T-helper 1 cell treated with Interleukin-12 subunit alpha and Interleukin-12 subunit beta and Interleukin-4 antibody, amounts not matched to agents 30 μg/mL and 1 μg/mL, for 36 hours (primary cell): ENCODE results near the gene ZFHX3.
A peak's percentile ranks its signal among the peaks of the same experiment; 100 is the strongest.
"Not testable (repeated sequence)": the region's sequence is repeated elsewhere in the genome, so short reads cannot be mapped to it uniquely, and the experiment has no call there.

Experiments used
- H3K27ac Mint-ChIP-seq: one replicate; pipeline ENCODE4 v1.8.0; 2021; ENCODE audit warnings: mild to moderate bottlenecking, mixed read lengths
- H3K27me3 Mint-ChIP-seq: one replicate; pipeline ENCODE4 v1.8.0; 2021; ENCODE audit warnings: low read depth, mixed read lengths
- H3K36me3 Mint-ChIP-seq: one replicate; pipeline ENCODE4 v1.8.0; 2021; ENCODE audit warnings: low read depth, mixed read lengths
- H3K4me1 Mint-ChIP-seq: one replicate; pipeline ENCODE4 v1.8.0; 2021; ENCODE audit warnings: low read depth, mixed read lengths
- H3K4me3 Mint-ChIP-seq: one replicate; pipeline ENCODE4 v1.8.0; 2021; ENCODE audit warnings: mild to moderate bottlenecking, moderate library complexity, mixed read lengths
- H3K9me3 Mint-ChIP-seq: one replicate; pipeline ENCODE4 v1.8.0; 2021; ENCODE audit warnings: mixed read lengths

ZFHX3 gene

GRCh38 chr16:73080931-73081330 is 33.0 kb upstream of the ZFHX3 start:
- Mint-ChIP-seq H3K4me1 (peaks cover 1% of the 10 kb centered on the region), H3K9me3 (no peaks in the 10 kb centered on the region), H3K4me3 (no peak overlapping the region), H3K27ac (no peak overlapping the region), H3K27me3 (peaks cover 4% of the 10 kb centered on the region), H3K36me3 (no peaks in the 10 kb centered on the region)

DNA sequence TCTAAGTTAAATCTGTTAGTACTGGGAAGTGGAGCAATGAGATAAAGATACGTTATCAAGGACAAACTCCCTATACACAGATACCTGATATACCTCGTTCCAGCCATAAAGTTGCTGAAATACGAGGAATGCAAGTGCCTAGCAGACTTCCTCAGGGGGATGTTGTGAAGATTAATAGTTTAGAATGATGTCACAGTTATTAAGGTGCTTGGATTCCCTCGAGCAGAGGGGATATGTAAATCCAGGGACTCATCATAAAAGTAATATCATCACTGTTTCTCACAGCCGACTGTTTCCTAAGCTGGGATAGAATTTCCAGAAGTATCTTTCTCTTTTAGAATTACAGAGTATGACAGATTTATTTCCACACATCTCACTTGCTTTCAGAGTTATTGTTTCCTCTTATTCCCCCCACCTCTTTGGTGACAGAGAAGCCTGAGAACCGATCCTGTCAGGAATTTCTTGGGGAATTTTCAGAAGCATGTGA is 28.4 kb upstream of the ZFHX3 start:
- no peak overlapping the region for H3K27ac Mint-ChIP-seq
- H3K9me3 Mint-ChIP-seq, result no peaks in the 10 kb centered on the region
- H3K4me1 Mint-ChIP-seq, result peaks cover 1% of the 10 kb centered on the region
- H3K4me3 Mint-ChIP-seq, result no peak overlapping the region
- H3K36me3 Mint-ChIP-seq, result no peaks in the 10 kb centered on the region
- H3K27me3 Mint-ChIP-seq, result peaks cover 16% of the 10 kb centered on the region

- Mint-ChIP-seq H3K4me3 (no peak overlapping the region), H3K36me3 (no peaks in the 10 kb centered on the region), H3K27ac (no peak overlapping the region), H3K27me3 (peaks cover 29% of the 10 kb centered on the region), H3K4me1 (peaks cover 2% of the 10 kb centered on the region), H3K9me3 (no peaks in the 10 kb centered on the region)
Measured at GRCh38 chr16:73074382-73074781, 26.5 kb upstream of the ZFHX3 start.

GRCh38 chr16:73072051-73072450 is 24.1 kb upstream of the ZFHX3 start:
- not testable (repeated sequence) for H3K4me3 Mint-ChIP-seq, H3K4me1 Mint-ChIP-seq, H3K27ac Mint-ChIP-seq, H3K9me3 Mint-ChIP-seq, H3K36me3 Mint-ChIP-seq
- peaks cover 50% of the 10 kb centered on the region for H3K27me3 Mint-ChIP-seq

DNA sequence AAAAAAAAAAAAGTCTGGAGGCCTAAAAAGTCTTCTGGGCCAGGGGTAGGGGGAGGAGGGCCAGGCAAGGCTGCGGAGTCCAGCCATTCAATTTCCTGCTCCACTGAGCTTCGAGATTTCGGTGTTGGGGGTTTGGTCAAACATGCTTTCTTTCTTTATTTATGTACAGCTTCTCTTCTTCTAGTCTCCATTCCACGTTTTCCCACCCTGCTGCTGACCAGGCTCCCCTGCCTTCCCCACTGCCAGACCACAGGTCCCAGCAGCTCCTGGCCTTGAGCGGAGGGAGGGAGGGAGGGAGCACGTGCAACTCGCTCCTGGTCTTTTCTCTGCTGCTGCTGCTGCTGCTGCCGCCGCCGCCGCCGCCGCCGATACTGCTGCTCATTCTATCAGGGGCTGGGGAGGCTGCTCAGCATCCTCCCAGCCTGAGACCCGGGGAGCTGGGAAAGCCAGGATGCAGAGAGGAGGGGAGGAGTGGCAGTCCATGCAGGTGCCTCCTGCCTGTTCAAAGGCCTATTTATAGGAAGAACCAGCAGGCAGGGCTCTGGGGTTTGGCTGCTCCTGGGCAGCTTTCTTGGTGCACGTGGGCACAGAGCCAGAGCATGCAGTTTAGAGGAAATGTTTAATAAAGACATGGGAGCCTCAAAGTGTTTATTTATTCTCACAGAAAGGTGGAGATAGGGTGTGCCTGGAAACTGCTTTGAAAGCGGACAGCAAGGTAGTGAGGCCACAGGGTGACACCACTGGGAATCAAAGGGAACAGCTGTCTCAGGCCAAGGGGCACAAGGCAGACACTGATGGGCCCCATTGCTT is 23.4 kb upstream of the ZFHX3 start:
- Mint-ChIP-seq H3K27me3 (peaks cover 51% of the 10 kb centered on the region), H3K27ac (no peak overlapping the region), H3K4me3 (no peak overlapping the region), H3K36me3 (no peaks in the 10 kb centered on the region), H3K9me3 (no peaks in the 10 kb centered on the region), H3K4me1 (peaks cover 2% of the 10 kb centered on the region)

- H3K27me3 Mint-ChIP-seq, result peaks cover 67% of the 10 kb centered on the region
- no peaks in the 10 kb centered on the region for H3K9me3 Mint-ChIP-seq
- H3K4me1 Mint-ChIP-seq, result peaks cover 2% of the 10 kb centered on the region
- no peaks in the 10 kb centered on the region for H3K36me3 Mint-ChIP-seq
- H3K4me3 Mint-ChIP-seq, result no peak overlapping the region
- H3K27ac Mint-ChIP-seq, result no peak overlapping the region
Measured at GRCh38 chr16:73069581-73070262, 21.8 kb upstream of the ZFHX3 start.

- H3K27ac Mint-ChIP-seq, result no peak overlapping the region
- no peaks in the 10 kb centered on the region for H3K36me3 Mint-ChIP-seq
- no peaks in the 10 kb centered on the region for H3K9me3 Mint-ChIP-seq
- peaks cover 2% of the 10 kb centered on the region for H3K4me1 Mint-ChIP-seq
- peaks cover 76% of the 10 kb centered on the region for H3K27me3 Mint-ChIP-seq
- no peak overlapping the region for H3K4me3 Mint-ChIP-seq
Measured at GRCh38 chr16:73068541-73069401, 20.8 kb upstream of the ZFHX3 start.

DNA sequence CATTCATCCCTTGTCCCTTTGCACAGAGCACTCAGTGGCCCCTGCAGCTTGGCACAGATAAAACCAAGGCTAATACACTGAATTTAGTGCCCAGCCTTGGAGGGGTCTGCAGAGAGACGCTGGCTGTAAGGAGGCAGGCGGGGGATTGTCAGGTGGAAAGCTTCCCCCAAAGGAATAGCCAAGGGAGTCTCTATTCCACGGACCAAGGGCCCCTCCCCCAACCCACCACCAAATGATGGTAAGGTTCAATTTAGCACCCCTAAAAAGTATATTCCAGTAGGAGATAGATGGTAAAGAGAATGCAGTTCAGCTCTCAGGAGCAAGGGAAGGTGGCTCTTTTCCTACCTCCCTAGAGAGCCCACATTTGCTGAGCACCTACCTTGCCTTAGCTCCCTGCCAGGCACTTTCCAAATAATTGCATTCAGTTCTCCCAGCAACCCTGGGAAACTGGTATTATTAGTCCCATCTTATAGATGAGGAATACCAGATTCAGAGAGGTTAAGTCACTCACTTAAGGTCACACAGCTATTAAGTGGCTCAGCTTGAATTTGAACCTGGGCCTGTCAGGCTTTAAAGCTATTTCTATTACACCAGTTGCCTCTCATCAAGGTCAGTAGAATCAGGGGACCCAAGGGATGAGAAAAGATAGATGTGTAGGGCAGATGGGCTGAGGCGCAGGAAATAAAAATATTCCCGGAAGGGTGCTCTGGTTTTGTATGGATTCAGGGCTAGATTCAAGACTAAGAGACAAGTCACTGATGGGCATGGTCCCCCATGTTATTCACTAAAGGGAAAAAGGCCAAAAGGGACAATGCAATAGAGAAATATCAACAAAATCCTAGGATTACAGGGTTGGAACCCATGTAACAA is 20.0 kb upstream of the ZFHX3 start:
- no peaks in the 10 kb centered on the region for H3K36me3 Mint-ChIP-seq

DNA sequence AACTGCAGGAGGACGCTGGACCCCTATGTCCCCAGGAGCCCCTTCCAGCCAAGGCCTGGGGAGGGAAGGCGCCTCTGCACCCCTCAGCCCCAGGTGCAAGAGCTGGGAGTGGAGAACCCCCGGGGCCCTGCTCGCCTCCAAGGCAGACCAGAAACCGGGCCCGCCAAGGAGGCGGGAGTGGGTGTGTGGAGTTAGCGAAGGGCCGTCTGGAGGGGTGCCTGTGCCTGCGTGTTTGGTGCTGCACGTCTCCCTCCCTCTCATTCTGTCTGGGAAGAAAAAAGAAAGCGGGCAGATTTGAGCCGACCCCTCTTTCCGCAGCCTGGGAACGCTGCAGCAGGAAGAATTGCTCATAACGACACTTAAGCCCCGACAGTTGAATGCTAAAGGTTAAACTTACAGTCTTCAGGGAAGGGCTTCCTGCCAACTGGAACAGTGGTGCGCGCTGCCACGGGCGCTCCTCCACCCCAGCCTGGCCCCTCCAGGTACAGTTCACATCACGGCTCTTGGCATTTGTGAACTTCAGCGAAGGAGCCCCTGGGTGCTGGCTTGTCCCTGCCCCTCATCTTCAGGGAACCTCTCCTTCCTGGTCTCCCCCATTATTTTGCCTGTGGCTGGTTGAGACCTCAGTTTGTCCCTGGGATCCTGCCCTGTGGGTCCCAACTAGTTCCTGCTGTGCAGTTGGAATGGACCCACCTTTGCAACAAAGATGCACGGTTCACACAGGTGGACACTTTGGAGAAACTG is 19.2 kb upstream of the ZFHX3 start:
- Mint-ChIP-seq H3K4me3 (no peak overlapping the region), H3K27ac (no peak overlapping the region), H3K36me3 (no peaks in the 10 kb centered on the region), H3K4me1 (peaks cover 2% of the 10 kb centered on the region), H3K9me3 (no peaks in the 10 kb centered on the region), H3K27me3 (peaks cover 85% of the 10 kb centered on the region)

More for the DNA sequence above, 20.0 kb upstream of the ZFHX3 start:
- peaks cover 2% of the 10 kb centered on the region for H3K4me1 Mint-ChIP-seq
- no peak overlapping the region for H3K27ac Mint-ChIP-seq
- no peaks in the 10 kb centered on the region for H3K9me3 Mint-ChIP-seq
- H3K27me3 Mint-ChIP-seq, result peaks cover 80% of the 10 kb centered on the region
- H3K4me3 Mint-ChIP-seq, result no peak overlapping the region

GRCh38 chr16:73066331-73066926 is 18.5 kb upstream of the ZFHX3 start:
- H3K9me3 Mint-ChIP-seq, result no peaks in the 10 kb centered on the region
- peaks cover 2% of the 10 kb centered on the region for H3K4me1 Mint-ChIP-seq
- H3K36me3 Mint-ChIP-seq, result no peaks in the 10 kb centered on the region
- no peak overlapping the region for H3K27ac Mint-ChIP-seq
- H3K27me3 Mint-ChIP-seq, result peaks cover 85% of the 10 kb centered on the region
- no peak overlapping the region for H3K4me3 Mint-ChIP-seq

DNA sequence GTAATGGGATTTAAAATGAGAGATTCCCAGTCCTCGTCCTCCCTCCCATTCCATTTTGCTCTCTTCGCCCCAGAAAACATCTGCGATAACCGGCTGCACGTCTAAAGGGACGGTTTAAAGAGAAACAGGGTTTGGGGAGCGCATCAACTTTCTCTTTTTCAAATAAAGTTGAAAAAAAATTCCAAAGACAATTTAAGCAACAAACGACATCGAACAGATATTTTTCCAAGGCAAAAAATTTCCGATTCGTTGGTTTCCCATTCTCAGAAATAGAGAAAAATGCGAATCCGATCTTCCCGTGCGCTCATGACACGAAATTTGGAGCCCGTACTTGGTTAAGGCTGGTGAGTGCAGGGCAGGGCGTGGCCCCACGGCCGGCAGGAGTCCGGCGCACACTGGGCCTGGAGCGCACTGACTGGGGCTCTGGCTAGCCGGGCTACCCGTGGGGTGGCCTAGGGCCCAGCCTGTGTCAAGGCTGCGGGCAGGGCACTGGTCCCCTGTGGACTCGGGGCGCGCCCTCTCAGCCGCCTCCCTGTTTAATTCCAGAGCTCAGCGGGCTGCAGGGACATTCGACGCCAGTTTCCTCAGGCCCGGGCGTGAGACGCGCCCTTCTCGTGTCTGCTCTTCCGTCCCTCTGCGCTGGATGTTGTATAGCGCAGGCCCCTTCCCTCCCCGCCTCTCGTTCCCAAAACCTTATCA is 17.9 kb upstream of the ZFHX3 start:
- no peaks in the 10 kb centered on the region for H3K4me1 Mint-ChIP-seq
- no peak overlapping the region for H3K4me3 Mint-ChIP-seq
- H3K36me3 Mint-ChIP-seq, result no peaks in the 10 kb centered on the region
- H3K27ac Mint-ChIP-seq, result no peak overlapping the region
- H3K27me3 Mint-ChIP-seq, result peaks cover 85% of the 10 kb centered on the region
- H3K9me3 Mint-ChIP-seq, result no peaks in the 10 kb centered on the region

- Mint-ChIP-seq H3K9me3 (no peaks in the 10 kb centered on the region), H3K27ac (peak overlapping the region; percentile 11), H3K36me3 (no peaks in the 10 kb centered on the region), H3K27me3 (peaks cover 85% of the 10 kb centered on the region), H3K4me1 (no peaks in the 10 kb centered on the region), H3K4me3 (no peak overlapping the region)
Measured at GRCh38 chr16:73064994-73065545, 17.1 kb upstream of the ZFHX3 start.
